Activated CD4-positive, alpha-beta T cell treated with anti-CD3 and anti-CD28 coated beads for 48 hours (primary cell): ENCODE results near the gene COL11A2.

ENCODE experiments used
- DNase-seq: peaks from one replicate; pipeline ENCODE4 v3.0.0-alpha.2; 2020

The COL11A2 gene

GRCh38 chr6:33114406-33114805, 77.9 kb downstream of the COL11A2 start:
- no peak for DNase-seq

GRCh38 chr6:33113755-33114154, 78.5 kb downstream of the COL11A2 start:
- DNase-seq: no peak
